Measurements from ENCODE around the gene ADCY6.

DNA sequence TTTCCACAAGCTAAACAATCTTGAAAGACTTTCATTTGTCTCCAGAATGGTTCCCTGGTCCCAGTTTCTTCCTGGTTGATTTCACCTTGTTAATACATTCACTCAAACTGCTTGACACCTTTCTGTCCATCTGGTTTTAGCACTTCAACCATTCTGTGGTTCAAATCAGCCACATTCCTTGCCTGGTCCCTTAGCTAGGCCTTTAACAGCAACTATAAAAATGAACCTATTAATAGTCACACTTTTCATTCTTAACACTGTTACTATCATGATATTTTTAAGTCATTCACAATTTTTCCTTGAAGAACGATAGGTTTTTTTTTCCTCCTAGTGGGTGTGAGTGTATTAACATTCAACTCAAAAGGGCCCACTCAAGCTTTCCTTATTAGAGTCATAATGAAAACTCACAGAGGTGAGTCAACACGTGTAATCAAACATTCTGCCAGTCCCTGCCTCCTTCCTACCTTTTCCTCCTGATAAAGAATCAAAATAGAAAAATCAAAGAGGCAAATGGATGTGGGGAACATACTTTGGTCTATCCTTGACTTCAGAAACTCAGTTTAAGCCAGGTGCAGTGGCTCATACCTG is 38.0 kb downstream of the ADCY6 start:
- TF ChIP-seq, protein P1, sequence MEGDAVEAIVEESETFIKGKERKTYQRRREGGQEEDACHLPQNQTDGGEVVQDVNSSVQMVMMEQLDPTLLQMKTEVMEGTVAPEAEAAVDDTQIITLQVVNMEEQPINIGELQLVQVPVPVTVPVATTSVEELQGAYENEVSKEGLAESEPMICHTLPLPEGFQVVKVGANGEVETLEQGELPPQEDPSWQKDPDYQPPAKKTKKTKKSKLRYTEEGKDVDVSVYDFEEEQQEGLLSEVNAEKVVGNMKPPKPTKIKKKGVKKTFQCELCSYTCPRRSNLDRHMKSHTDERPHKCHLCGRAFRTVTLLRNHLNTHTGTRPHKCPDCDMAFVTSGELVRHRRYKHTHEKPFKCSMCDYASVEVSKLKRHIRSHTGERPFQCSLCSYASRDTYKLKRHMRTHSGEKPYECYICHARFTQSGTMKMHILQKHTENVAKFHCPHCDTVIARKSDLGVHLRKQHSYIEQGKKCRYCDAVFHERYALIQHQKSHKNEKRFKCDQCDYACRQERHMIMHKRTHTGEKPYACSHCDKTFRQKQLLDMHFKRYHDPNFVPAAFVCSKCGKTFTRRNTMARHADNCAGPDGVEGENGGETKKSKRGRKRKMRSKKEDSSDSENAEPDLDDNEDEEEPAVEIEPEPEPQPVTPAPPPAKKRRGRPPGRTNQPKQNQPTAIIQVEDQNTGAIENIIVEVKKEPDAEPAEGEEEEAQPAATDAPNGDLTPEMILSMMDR (optimal IDR thresholded peaks at IDR 0.05 in 1 of 3, IDR thresholded peaks at IDR 0.05 in 1 of 3, conservative IDR thresholded peaks at IDR 0.05 in 1 of 3; ENCODE audit: extremely low read depth in 1 of 3, insufficient read depth in 2 of 3, low read length in 3 of 3): no peak
- TF ChIP-seq EZH2 (IDR thresholded peaks at IDR 0.05; ENCODE audit: low read length): no peak

All from keratinocyte (primary cell).